Amniotic stem cell (primary cell): ENCODE results near the gene STK11.
"Not testable (repeated sequence)": the region's sequence is repeated elsewhere in the genome, so short reads cannot be mapped to it uniquely, and the experiment has no call there.

Experiments
- DNase-seq: peaks from one replicate; lab custom pipeline; 2025; lab: John Stamatoyannopoulos, UW

STK11 gene

DNA sequence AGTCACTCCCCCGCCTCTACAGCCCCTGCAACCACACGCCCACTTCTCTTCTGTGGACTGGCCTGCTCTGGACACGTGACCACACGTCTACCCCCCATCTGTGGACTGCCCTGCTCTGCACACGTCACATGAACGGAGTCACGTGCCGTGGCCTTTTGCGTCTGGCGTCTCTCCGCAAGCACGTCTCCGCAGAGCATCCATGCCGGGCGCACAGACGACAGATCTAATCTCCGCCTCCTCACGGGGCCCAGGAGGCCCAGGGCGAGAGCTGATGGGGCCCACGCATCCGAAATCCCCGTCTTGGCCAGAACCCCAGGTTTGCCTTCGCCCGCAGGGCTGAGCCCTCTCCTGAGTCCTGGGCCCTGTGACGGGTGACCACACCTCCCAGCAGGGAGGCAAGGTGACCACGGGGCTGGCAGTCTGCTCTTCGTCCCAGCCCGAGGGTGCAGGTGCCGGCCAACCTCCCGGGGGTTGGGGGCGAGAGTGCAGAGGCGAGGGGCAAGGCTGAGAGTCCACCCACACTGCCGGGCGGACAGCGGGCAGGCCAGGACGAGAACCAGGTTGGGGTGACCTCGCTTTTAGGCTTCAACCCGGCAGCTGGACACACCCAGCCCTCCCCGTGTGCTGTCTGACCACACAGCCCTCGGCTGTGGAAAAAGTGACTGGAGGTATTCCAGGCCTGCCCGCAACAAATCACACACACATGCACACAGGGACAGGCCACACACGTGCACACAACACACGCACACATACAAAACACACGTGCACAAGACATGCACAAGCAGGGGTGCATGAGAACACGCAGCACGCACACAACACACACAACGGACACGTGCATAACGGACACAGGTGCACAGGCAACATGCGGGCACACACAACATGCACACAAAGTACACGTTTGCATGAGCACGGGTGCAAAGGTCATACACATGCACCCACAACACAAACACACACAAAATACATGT, 35.4 kb upstream of the STK11 start:
- DNase-seq = no peak

DNA sequence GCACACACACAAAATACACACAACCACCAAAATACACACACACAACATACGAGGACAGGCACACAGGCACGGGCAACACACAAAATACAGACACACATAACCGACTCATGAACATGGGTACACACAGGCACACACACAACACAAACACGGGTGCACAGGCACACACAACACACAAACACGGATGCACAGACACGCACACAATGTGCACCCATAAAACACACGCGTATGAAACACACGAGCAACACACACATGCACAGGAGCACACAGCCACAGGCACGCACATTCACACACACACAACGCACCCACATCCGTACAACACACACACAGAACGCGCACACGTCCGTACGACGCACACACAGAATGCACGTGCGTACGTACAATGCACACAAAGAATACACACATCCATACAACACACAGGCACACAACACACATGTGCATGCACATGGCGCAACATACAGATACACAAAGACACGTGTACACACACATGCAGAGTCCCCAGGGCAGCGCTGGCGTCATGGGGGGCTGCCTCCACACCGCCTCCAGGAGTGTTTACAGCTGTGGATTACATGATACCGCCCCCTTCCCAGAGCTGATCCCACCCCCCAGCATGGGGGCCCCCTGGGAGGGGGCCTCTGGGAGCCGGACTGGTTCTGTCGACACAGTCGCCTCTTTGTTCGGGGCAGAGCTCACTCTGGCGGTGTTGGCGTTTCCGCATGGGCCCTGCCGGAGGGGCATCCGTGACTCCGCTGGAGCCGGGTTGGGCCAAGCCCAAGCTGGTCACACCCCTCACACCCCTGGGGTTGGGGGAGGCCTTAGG, 34.4 kb upstream of the STK11 start:
- DNase-seq = no peak

DNA sequence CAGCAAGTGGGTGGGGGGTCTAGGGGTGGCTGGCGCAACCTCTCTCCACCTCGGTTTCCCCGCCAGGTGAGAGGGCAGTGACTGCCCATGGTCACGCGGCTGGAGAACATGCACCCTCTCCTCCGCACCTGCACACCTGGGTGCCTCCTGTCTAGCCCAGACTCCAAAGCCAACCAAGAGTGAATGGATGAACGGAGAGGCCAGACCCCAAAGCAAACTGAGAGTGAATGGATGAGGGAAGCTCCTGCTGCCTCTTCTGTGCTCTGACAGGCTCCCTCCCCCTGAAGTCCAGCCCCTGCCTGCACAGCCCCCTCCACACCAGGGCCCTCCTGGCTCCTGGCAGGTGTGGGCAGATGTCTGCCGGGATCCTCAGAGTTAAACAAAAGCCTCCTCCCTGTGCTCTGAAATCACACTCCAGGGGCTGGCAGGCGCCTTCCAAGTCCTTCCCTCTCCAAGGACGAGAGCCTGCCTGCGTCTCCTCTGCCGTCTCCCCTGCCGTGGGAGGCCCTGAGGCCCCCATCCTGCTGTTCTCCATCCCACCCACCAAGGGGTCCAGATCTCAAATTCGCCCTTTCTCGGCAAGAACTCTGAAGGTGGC, 33.7 kb upstream of the STK11 start:
- no peak for DNase-seq

DNA sequence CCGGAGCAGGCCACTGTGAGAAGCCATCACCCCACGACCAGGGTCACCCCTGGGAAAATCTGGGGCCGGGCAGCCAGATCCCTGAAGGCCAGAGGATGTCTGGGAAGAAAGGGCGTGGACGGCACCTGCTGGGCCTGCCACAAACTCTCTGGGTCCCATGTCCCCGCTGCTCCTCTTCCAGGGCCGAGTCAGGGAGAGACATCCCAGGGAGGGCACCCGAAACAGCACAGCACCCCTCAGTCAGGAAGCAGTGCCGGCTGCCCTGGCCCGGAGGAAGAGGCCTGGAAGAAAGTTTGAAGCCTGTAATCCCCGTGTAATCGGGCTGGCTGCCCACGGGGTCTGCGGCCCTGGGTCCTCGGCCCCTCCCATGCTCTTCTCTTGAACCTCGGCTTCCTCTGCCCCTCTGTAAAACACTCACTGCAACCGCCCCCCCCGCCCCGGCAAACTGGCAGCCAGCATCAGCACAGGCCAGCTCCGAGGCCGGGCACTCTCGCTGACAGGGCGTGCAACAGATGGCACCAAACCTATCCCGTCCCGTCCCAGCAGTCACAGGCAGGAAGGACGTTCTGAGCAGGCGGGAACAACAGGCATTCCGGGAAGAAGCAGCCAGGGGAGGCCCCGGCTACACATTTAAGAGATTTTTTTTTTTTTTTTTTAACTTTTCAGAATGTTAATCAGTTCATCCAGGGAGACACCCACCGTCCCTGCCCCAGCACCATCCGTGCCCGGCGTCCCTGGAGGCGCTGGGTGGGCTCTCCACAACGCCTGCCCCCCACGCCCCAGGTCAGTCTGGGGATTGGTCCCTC, 33.0 kb upstream of the STK11 start:
- peak; percentile 18 for DNase-seq

DNA sequence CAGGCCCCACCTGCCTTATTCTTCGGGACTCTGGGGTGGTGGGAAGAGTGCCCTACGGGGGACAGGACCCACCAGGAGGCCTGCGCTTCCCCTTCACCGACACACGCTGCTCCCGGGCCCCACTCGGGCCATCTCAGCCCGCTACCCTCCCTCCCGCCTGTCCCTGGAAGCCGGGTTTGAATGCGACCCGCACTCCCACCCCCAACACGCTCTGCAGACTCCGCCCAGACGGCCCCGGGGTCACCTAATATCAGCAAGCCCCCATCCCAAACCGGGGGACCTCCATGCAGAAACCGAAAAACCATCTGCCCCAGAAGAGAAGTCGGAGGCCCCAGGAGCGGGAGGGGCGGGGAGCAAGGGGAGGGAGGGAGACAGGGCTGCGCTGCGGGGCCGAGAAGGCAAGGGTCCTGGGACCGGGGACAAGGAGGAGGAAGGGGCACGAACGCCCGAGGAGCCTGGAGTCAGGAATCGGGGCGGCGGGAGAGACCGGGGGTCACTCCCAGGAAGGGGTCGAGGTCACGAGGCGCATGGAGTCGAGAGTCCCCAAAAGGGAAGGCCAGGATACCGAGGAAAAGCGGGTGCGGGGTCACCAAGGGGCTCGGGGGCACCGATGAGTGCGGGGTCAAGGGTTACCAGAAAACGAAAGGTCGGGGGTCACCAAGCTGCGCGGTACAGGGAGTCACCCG, 32.3 kb upstream of the STK11 start:
- no peak for DNase-seq

DNA sequence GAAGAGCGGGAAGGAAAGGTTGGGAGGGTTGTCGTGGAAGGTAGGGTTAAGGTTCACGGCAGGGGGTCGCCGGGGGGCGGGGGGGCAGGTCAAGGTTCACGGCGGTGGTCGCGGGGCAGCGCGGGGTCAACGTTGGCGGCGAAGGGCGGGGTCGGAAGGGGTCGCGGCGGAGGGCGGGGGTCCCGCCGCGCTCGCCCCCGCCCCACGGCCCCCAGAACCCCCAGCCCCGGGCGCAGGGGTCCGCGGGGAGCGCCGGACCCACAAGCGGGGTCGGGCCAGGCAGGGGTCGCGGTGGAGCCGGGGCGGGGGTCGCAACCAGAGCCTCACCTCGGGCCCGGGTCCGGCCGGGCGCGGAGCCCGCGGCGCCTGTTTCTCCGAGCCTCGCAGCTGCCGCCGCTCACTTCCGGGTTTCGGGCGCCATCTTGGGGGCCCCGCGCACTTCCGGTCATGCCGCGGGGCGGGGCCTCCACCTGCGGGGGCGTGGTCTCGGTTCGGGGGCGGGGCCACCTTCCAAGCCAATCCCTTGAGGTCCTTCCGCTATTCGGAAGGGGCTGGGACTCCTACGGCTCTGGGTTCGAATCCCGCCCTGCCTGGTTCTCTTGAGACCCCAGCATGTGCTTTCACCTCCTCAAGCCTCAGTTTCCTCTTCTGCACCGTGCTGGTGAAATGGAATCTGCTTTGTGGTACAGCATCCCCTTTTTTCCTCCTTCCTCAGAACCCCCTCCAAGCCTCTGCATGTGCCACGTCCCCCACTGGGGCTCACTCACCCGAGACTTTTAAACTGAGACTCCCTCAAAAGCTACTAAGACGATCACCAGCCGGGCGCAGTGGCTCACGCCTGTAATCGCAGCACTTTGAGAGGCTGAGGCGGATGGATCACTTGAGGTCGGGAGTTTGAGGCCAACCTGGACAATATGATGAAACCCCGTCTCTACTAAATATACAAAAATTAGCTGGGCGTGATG, 31.5 kb upstream of the STK11 start, which contains the start of gene SBNO2:
SBNO2 (minus strand) TSS at position 424 of the 965 bp plus-strand sequence. CDS start 19,992 bp downstream, outside the sequence.
- DNase-seq = peak; percentile 55

DNA sequence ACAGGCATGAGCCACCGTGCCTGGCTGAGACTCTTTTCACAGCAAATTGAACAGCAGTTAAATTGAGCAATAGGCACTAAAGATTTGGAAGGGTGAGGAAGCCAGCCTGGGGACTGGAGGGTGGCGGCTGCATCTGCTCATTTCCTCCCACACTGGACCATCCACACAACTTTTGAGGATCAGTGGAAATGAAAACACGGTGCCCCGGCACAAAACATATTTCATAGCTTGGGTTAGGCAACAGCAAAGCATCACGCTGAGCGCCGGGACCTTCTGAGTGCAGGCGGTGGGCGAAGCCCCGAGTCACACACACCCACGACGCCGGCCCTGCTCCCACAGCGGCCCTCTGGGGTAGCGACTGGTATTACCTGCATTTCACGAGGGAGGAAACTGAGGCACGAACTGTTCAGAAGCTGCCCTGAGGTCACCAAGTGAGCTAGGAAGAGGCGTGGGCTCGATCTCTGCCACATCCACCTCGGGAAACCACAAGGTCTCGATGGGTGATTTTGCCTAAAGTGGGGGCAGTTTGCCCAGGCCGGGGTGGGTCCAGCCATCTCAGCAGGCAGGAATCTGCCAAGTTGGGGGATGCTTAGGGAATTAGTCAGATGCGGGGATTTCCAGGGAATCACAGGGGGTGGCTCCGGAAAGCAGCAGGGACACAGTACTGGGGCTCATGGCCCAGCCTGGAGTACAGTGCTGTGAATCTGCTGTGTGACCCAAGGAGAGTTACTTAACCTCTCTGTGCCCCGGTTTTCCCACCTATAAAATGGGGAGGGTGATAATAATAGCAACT, 28.1 kb upstream of the STK11 start:
- peak; percentile 90 for DNase-seq

DNA sequence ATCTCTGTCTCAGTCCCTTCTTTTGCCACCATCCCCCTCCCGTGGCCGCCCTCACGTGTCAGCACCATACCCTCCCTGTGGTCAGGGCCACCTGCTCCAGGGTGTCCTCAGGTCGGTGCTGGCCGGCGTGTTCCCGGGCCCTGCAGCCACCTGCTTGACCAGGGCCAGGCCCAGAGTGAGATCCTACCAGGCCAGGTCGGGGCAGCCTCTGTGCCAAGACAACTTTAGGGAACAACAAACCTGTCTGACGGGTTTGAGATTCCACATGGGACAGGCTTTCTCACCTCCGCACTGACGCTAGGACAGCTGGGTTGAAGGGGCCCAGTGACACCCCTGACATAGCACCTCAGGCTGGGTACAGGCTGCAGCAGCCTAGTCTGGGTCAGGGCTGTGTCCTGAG, 24.0 kb upstream of the STK11 start:
- no peak for DNase-seq

DNA sequence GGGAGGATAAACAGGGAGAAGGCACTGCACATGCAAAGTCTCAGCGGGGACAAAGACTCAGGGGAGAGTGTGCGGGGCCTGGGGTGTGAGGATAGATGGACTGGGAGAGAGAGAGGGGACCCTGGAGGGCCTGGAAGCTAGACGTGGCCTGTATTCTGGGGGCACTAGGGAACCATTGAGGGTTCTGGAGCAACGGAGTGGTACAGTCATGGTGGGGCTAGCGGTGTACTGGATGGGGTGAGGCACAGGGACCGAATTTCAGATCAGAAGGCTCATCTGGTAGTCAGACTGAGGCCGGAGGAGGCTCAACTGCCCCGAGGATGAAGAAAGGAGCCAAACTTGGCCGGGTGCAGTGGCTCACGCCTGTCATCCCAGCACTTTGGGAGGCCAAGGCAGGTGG, 23.5 kb upstream of the STK11 start:
- no peak for DNase-seq

DNA sequence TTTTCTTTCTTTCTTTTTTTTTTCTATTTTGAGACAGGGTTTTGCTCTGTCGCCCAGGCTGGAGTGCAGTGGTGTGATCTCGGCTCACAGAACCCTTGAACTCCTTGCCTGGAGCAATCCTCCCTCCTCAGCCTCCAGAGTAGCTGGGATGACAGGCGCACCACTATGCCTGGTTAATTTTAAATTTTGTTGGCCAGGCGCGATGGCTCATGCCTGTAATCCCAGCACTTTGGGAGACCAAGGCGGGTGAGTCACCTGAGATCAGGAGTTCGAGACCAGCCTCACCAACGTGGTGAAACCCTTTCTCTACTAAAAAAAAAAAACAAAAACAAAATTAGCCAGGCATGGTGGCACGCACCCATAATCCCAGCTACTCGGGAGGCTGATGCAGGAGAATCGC, 22.9 kb upstream of the STK11 start:
- no peak for DNase-seq

DNA sequence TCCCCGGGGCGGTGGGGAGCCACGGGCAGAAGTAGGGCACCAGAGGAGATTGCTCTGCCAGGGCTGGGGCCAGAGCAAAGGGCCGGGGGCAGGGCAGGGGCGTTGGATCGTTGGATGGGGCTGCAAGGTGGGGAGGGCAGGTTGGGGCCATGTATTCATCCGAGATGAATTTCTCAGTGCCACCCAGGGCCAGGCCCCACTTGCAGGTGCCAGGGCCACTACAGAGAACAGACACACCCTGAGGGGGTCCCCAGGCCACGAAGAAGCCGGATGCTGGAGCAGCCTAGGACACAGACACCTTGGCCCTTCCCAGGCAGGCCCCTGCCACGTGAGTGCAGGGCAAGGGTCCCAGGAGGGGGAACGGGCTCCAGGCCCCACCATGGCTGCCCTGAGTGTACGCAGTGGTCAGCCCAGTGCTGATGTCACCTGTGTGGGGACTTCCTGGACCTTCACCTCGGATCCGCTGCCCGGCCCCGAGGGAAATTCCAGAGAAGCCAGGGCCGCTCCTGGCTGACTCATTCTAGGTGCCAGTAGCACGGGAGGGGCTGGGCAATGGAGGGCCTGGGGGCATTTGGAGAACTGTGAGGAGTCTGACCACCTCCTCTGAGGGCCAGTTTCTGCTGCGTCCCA, 21.9 kb upstream of the STK11 start:
- DNase-seq = peak; percentile 64

DNA sequence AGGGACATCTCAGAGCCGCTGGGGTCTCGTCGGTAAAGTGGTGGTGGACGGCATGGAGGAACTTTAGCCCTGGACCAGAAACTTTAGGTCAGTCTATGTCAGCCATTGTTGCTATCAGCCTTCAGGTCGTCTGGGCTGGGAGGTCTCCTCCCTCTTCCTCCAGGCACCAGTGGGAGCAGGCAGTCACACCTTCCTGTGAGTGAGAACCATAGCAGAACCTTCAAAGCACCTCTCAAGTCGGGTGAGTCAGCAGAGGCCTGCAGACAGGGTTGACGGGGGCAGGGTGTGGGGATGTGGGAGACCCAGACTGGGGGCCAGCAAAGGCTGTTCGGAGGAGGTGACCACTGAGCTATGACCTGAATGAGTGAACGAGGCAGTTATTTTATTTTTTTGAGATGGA, 16.2 kb upstream of the STK11 start:
- no peak for DNase-seq

DNA sequence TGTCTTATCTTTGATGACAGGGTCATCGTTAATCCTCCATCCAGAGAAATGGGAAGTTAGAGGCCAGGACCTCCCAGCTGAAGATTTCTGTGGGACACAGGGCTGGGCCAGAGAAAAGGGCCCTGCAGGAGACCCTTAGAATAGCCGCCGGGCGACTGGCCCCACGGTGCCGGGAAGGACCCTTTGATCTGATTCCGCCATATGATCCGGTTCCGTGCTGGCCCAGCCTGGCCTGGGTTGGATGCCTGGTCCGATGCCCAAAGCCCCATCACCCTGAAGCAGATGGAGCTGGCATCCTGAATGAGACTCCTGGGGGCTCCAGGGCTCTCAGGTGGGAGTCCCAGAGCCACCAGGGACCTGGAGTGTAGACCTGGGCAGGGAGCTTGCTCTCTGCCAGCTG, 6.0 kb upstream of the STK11 start:
- DNase-seq = no peak

DNA sequence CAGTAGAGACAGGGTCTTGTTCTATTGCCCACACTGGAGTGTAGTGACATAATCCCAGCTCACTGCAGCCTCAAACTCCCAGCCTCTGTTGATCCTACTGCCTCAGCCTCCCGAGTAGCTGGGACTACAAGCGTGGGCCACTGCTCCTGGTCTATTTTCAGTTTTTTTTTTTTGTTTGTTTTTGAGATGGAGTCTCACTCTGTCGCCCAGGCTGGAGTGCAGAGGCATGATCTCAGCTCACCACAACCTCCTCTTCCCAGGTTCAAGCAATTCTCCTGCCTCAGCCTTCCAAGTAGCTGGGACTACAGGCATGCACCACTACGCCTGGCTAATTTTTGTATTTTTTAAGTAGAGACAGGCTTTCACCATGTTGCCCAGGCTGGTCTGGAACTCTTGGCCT, 5.0 kb upstream of the STK11 start:
- not testable (repeated sequence) for DNase-seq

DNA sequence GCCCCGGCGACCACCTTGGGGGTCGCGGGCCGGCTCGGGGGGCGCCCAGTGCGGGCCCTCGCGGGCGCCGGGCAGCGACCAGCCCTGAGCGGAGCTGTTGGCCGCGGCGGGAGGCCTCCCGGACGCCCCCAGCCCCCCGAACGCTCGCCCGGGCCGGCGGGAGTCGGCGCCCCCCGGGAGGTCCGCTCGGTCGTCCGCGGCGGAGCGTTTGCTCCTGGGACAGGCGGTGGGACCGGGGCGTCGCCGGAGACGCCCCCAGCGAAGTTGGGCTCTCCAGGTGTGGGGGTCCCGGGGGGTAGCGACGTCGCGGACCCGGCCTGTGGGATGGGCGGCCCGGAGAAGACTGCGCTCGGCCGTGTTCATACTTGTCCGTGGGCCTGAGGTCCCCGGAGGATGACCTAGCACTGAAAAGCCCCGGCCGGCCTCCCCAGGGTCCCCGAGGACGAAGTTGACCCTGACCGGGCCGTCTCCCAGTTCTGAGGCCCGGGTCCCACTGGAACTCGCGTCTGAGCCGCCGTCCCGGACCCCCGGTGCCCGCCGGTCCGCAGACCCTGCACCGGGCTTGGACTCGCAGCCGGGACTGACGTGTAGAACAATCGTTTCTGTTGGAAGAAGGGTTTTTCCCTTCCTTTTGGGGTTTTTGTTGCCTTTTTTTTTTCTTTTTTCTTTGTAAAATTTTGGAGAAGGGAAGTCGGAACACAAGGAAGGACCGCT, 729 bp downstream of the STK11 start:
- no peak for DNase-seq

DNA sequence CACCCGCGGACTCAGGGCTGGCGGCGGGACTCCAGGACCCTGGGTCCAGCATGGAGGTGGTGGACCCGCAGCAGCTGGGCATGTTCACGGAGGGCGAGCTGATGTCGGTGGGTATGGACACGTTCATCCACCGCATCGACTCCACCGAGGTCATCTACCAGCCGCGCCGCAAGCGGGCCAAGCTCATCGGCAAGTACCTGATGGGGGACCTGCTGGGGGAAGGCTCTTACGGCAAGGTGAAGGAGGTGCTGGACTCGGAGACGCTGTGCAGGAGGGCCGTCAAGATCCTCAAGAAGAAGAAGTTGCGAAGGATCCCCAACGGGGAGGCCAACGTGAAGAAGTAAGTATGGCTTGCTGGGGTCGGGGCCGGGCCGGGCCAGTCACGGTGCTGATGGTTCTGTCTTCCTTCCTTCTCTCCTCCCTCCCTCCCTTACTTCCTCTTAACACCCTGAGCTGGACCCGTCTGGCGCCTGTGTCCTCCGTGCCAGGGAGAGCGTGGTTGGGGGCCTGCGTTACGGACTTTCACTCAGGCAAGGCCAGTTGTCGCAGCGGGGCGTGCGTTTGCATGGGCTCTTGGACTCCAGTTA, 1.4 kb downstream of the STK11 start:
- DNase-seq = no peak

DNA sequence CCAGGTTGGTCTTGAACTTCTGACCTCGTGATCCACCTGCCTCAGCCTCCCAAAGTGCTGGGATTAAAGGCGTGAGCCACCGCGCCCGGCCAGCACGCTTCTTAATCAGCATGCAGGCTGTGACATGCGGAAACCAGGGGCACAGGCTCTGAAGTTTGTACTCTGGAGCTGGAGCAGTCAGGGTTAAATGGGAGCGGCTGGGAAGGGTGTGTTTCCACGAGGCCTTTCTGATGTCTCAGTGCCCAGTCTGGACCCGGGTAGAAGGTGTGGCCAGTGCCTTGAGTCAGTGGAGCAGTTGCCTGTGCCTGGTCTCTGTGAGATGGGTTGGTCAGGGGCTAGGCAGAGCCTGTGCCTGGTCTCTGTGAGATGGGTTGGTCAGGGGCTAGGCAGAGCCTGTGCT, 3.3 kb downstream of the STK11 start:
- not testable (repeated sequence) for DNase-seq

DNA sequence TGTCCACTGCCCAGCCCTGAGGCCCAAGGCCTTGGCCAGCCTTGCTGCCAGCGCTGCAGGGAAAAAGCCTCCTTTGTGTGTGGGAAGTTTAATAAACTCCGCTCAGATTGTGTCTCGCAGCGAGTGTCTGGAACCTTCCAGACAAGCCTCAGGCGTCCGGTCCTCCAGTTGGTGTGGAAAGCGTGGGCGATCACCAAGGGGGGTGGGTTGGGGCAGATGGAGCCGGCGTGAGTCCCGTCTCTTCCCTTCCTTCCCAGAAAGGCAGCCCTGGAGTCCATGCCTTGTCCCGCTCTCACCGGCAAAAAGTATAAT, 4.6 kb downstream of the STK11 start:
- no peak for DNase-seq
